22Rv1 (cell line): Measurements from ENCODE around the gene RLN1.

Experiments
- CTCF ChIP-seq: fragments of 450-650 bp; IDR thresholded peaks from 2 replicates; pipeline ENCODE4 v1.5.1; 2017; ENCODE audit warnings: mild to moderate bottlenecking
- ZFX ChIP-seq: fragments of 450-650 bp; IDR thresholded peaks from 2 replicates; pipeline ENCODE4 v1.6.1; 2017; ENCODE audit warnings: antibody characterized with exemption, borderline replicate concordance

DNA sequence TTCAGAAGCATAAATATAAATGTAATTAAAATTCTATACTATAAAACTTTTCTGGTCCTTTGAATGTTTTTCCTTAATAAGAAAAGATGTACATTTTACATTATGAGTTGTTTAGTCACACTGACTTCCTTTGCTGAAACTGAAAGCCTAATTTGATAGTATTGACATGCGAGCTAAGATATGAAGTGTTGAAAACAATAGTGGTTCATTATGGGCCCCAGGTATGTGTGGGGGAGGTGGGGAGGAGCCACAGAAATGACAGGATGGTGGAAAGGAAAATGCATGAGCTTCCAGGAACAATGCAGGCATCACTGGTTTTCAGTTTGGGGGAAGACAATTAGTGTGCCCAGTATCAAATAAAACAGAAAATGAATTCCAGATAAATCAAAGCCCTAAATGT lies 35.4 kb upstream of the RLN1 start:
- TF ChIP-seq CTCF (no peak), ZFX (no peak)
